Astrocyte (in vitro differentiated cells and primary cell): ENCODE data around the gene CT45A6. TPM values are rescaled to one million over a fixed set of nuclear protein-coding genes. Genes with fewer than 3 reads are reported as not detected.

Experiments
- total RNA-seq: library from RNA; stranded (reverse); gene quantifications from 2 replicates; pipeline ENCODE4 v1.2.1, GENCODE V29; 2021

CT45A6 gene
- total RNA-seq, 1 donor from 2014 or later, result not detected

Other genes with a start within 250 kb of the CT45A6 start
- not detected in 2 replicates for gene CT45A1, start 89.1 kb downstream of the CT45A6 start, total RNA-seq
- not detected in 2 replicates for gene CT45A3, start 34.6 kb downstream of the CT45A6 start, total RNA-seq
- gene CT45A5, start 17.3 kb downstream of the CT45A6 start, total RNA-seq, result not detected in 2 replicates
- not detected in 2 replicates for gene CT45A2, start 17.2 kb upstream of the CT45A6 start, total RNA-seq
- gene CT45A7, start 34.5 kb upstream of the CT45A6 start, total RNA-seq, result not detected in 2 replicates
- gene CT45A8, start 51.8 kb upstream of the CT45A6 start, total RNA-seq, result not detected in 2 replicates
- not detected in 2 replicates for gene CT45A9, start 69.0 kb upstream of the CT45A6 start, total RNA-seq
- gene CT45A10, start 90.7 kb upstream of the CT45A6 start, total RNA-seq, result not detected in 2 replicates
- not detected in 2 replicates for gene SAGE1, start 90.9 kb upstream of the CT45A6 start, total RNA-seq
- 22.0 and 22.9 TPM in 2 replicates for gene MMGT1, start 171.2 kb upstream of the CT45A6 start, total RNA-seq
- gene SLC9A6, start 182.6 kb upstream of the CT45A6 start, total RNA-seq, result 12.8 and 14.8 TPM in 2 replicates